ENCODE data around the gene SLC38A3. TPM values are rescaled to one million over a fixed set of nuclear protein-coding genes. Genes with fewer than 3 reads are reported as not detected.

The SLC38A3 gene
- total RNA-seq, 1 experiment from 2014 or later = 2.9 TPM

DNA sequence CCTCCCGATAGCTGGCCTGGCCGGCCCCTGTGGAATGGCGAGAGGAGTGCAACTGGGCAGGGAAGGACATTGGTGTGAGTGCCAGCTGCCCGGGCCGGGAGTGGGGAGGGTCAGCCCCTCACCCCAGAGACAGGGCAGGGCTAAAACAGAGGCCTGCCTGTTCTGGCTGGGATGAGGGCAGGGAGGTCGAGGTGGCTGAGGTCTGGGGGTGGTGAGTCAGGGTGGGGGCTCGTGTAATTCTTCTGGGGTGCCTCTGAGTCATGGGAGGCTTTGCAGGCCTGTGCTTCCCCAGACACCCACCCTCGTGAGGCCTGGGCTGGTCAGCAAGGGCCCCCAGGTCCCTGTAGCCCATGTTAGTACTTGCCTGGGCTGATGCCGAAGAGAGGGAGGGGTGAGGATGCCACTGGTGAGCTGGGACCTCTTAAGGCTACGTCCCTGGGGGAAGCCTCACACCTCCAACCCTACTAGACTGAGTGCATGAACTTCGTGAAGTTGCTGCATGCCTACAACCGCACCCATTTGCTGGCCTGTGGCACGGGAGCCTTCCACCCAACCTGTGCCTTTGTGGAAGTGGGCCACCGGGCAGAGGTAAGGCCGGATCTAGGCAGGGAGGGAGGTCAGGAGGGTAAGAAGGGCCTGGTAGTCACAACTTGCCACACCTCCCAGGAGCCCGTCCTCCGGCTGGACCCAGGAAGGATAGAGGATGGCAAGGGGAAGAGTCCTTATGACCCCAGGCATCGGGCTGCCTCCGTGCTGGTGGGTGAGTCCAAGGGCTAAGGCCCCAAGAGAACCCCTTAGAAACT, 65.6 kb downstream of the SLC38A3 start:
- DNase-seq = no peak
- Histone ChIP-seq H3K27me3 (no peaks in the 10 kb centered on the region), H3K36me3 (no peaks in the 10 kb centered on the region), H3K27ac (no peak overlapping the region), H3K4me1 (peaks cover 33% of the 10 kb centered on the region), H3K9me3 (replicated peaks) (no peaks in the 10 kb centered on the region), H3K4me3 (no peak overlapping the region)

Other genes with a start within 250 kb of the SLC38A3 start
- 75.6 and 98.5 TPM in 2 replicates for gene RBM5, start 116.4 kb upstream of the SLC38A3 start, total RNA-seq (2014; rRNA removed; shearing (Covaris generic))
- 9.3 and 11.3 TPM in 2 replicates for gene SEMA3F, start 49.9 kb upstream of the SLC38A3 start, total RNA-seq (2014; rRNA removed; shearing (Covaris generic))
- gene GNAT1, start 13.7 kb upstream of the SLC38A3 start, total RNA-seq (2014; rRNA removed; shearing (Covaris generic)) = 0.14 TPM in 1 of 2 replicates, not detected in the other
- gene GNAI2, start 30.9 kb downstream of the SLC38A3 start, total RNA-seq (2014; rRNA removed; shearing (Covaris generic)) = 63.8 and 64.7 TPM in 2 replicates
- 3.3 and 4.8 TPM in 2 replicates for gene SEMA3B, start 63.9 kb downstream of the SLC38A3 start, total RNA-seq (2014; rRNA removed; shearing (Covaris generic))
- gene LSMEM2, start 73.8 kb downstream of the SLC38A3 start, total RNA-seq (2014; rRNA removed; shearing (Covaris generic)) = not detected in 2 replicates
- gene IFRD2, start 87.2 kb downstream of the SLC38A3 start, total RNA-seq (2014; rRNA removed; shearing (Covaris generic)) = 85.3 and 98.8 TPM in 2 replicates
- gene HYAL3, start 94.1 kb downstream of the SLC38A3 start, total RNA-seq (2014; rRNA removed; shearing (Covaris generic)) = 3.6 and 4.5 TPM in 2 replicates
- 3.2 and 3.4 TPM in 2 replicates for gene NAA80, start 94.1 kb downstream of the SLC38A3 start, total RNA-seq (2014; rRNA removed; shearing (Covaris generic))
- gene HYAL1, start 98.3 kb downstream of the SLC38A3 start, total RNA-seq (2014; rRNA removed; shearing (Covaris generic)) = 0.43 TPM in 1 of 2 replicates, not detected in the other
- 41.7 and 47.2 TPM in 2 replicates for gene HYAL2, start 117.5 kb downstream of the SLC38A3 start, total RNA-seq (2014; rRNA removed; shearing (Covaris generic))
- 21.2 and 26.4 TPM in 2 replicates for gene TUSC2, start 123.0 kb downstream of the SLC38A3 start, total RNA-seq (2014; rRNA removed; shearing (Covaris generic))
- 11.7 and 12.7 TPM in 2 replicates for gene RASSF1, start 135.6 kb downstream of the SLC38A3 start, total RNA-seq (2014; rRNA removed; shearing (Covaris generic))
- gene ZMYND10, start 140.5 kb downstream of the SLC38A3 start, total RNA-seq (2014; rRNA removed; shearing (Covaris generic)) = 0.73 and 0.99 TPM in 2 replicates
- gene NPRL2, start 145.5 kb downstream of the SLC38A3 start, total RNA-seq (2014; rRNA removed; shearing (Covaris generic)) = 14.0 and 14.4 TPM in 2 replicates
- 6.5 and 8.9 TPM in 2 replicates for gene CYB561D2, start 145.6 kb downstream of the SLC38A3 start, total RNA-seq (2014; rRNA removed; shearing (Covaris generic))
- 27.2 and 28.2 TPM in 2 replicates for gene TMEM115, start 154.2 kb downstream of the SLC38A3 start, total RNA-seq (2014; rRNA removed; shearing (Covaris generic))

Data from SJCRH30 (cell line).